ENCODE results near the gene KANK4. TPM values are rescaled to one million over a fixed set of nuclear protein-coding genes. Genes with fewer than 3 reads are reported as not detected.

The KANK4 gene
- polyA plus RNA-seq, 3 donors, result not detected

- H3K79me2 ChIP-seq (ENCODE audit: insufficient read depth, low read length), result no peaks in the 10 kb centered on the region
- H3K4me2 ChIP-seq (replicated peaks; ENCODE audit: extremely low read depth, low read length, poor library complexity, severe bottlenecking), result no peak overlapping the region
- no peak for TF ChIP-seq CTCF (IDR thresholded peaks at IDR 0.05)
- intact Hi-C loops (cut with micrococcal nuclease), result no loop called here
- Mint-ChIP-seq H3K27me3 (ENCODE audit: low read depth in 3 of 3) (peaks cover 0 to 2% (median 0%) of the 10 kb centered on the region in 3 donors), H3K4me1 (peaks cover 25% of the 10 kb centered on the region), H3K9me3 (peaks cover 0 to 9% (median 5%) of the 10 kb centered on the region in 7 donors), H3K27ac (no peak overlapping the region), H3K36me3 (peaks cover 0 to 2% of the 10 kb centered on the region in 2 donors), H3K4me3 (no peak overlapping the region)
- H3K36me3 ChIP-seq (replicated peaks in 1 of 2; ENCODE audit: control insufficient read depth in 1 of 2, insufficient read depth in 2 of 2, low read length in 2 of 2), result no peaks in the 10 kb centered on the region
- no peak overlapping the region for H2AFZ ChIP-seq (ENCODE audit: insufficient read depth, low read depth, low read length, poor library complexity, severe bottlenecking)
- no peak for DNase-seq
- no peak overlapping the region for H3K27ac ChIP-seq (ENCODE audit: low read depth in 1 of 2, low read length in 2 of 2)
- H3K4me1 ChIP-seq (ENCODE audit: control insufficient read depth in 1 of 2, insufficient read depth in 2 of 2, low read length in 2 of 2), result peaks cover 6 to 10% of the 10 kb centered on the region in 2 donors
- 99% methylated on average over 9 of the region's 14 CpGs for WGBS (ENCODE audit: insufficient coverage)
- no peaks in the 10 kb centered on the region for H3K27me3 ChIP-seq (ENCODE audit: control insufficient read depth in 2 of 2, insufficient read depth in 2 of 2, low read length in 2 of 2)
- no peak overlapping the region for H3K9ac ChIP-seq (ENCODE audit: insufficient read depth, low read length, poor library complexity, severe bottlenecking)
- peaks cover 0 to 4% of the 10 kb centered on the region in 2 donors for H3K9me3 ChIP-seq (replicated peaks in 1 of 2; ENCODE audit: control insufficient read depth in 1 of 2, insufficient read depth in 1 of 2, low read length in 2 of 2)
- no peaks in the 10 kb centered on the region for H4K20me1 ChIP-seq (ENCODE audit: insufficient read depth, low read length)
- no peak overlapping the region for H3K4me3 ChIP-seq (replicated peaks in 1 of 3; ENCODE audit: low read depth in 2 of 3, low read length in 3 of 3)
Measured at GRCh38 chr1:62274496-62275485, 44.4 kb downstream of the KANK4 start.

GRCh38 chr1:62273953-62274352, 45.3 kb downstream of the KANK4 start:
- Mint-ChIP-seq H3K27me3 (ENCODE audit: low read depth in 3 of 3) (peaks cover 0 to 2% (median 0%) of the 10 kb centered on the region in 3 donors), H3K4me3 (no peak overlapping the region), H3K9me3 (peaks cover 0 to 9% (median 5%) of the 10 kb centered on the region in 7 donors), H3K4me1 (peaks cover 25% of the 10 kb centered on the region), H3K27ac (no peak overlapping the region), H3K36me3 (peaks cover 0 to 2% of the 10 kb centered on the region in 2 donors)
- Histone ChIP-seq H3K9me3 (replicated peaks in 1 of 2; ENCODE audit: control insufficient read depth in 1 of 2, insufficient read depth in 1 of 2, low read length in 2 of 2) (peaks cover 0 to 4% of the 10 kb centered on the region in 2 donors), H3K36me3 (replicated peaks in 1 of 2; ENCODE audit: control insufficient read depth in 1 of 2, insufficient read depth in 2 of 2, low read length in 2 of 2) (no peaks in the 10 kb centered on the region), H3K27ac (ENCODE audit: low read depth in 1 of 2, low read length in 2 of 2) (no peak overlapping the region), H4K20me1 (ENCODE audit: insufficient read depth, low read length) (no peaks in the 10 kb centered on the region), H3K4me2 (replicated peaks; ENCODE audit: extremely low read depth, low read length, poor library complexity, severe bottlenecking) (no peak overlapping the region), H3K27me3 (ENCODE audit: control insufficient read depth in 2 of 2, insufficient read depth in 2 of 2, low read length in 2 of 2) (no peaks in the 10 kb centered on the region), H3K4me1 (ENCODE audit: control insufficient read depth in 1 of 2, insufficient read depth in 2 of 2, low read length in 2 of 2) (peaks cover 6 to 10% of the 10 kb centered on the region in 2 donors), H3K79me2 (ENCODE audit: insufficient read depth, low read length) (no peaks in the 10 kb centered on the region), H3K4me3 (replicated peaks in 1 of 3; ENCODE audit: low read depth in 2 of 3, low read length in 3 of 3) (no peak overlapping the region), H3K9ac (ENCODE audit: insufficient read depth, low read length, poor library complexity, severe bottlenecking) (no peak overlapping the region), H2AFZ (ENCODE audit: insufficient read depth, low read depth, low read length, poor library complexity, severe bottlenecking) (no peak overlapping the region)
- intact Hi-C loops (cut with micrococcal nuclease), result no loop called here
- DNase-seq, result no peak
- 100% methylated on average over 4 of the region's 7 CpGs for whole genome bisulfite sequencing (ENCODE audit: insufficient coverage)
- no peak for TF ChIP-seq CTCF (IDR thresholded peaks at IDR 0.05)
